ENCODE data around the gene PGAM5.

DNA sequence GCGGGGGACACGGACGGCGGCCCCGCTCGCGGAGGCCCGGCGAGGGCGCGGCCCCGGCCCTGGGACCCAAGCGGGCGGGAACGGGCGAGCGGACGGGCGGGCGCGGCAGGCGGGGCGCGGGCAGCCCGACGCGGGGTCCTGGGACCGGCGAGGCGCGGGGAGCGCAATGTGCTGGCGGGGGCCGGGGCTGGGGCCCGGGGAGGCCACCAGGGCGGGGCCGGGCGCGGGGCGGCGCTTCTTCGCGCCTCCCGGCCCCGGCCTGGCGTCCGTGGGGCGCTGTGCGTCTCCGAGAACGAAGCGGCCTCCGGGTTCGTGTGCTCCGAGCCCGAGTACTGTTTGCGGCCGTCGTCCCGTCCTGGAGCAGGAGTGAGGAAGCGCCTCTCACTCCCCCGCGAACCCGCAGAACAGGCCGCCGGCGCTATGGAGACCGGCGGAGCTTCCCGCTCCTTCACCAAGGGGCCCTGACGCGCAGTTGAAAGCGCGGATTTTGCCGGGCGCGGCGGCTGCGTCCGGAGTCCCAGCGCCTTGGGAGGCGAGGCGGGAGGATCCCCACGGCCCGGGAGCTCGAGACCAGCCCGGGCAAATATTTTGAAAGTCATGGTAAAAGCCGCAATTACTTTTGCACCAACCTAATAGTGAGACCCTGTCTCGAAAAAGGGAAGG lies 51.4 kb downstream of the PGAM5 start:
- TF ChIP-seq POLR2A (IDR thresholded peaks at IDR 0.05): no peak
- no peak for TF ChIP-seq CTCF (IDR thresholded peaks at IDR 0.05)
